Measurements from ENCODE around the gene SIRPG.
A peak's percentile ranks its signal among the peaks of the same experiment; 100 is the strongest.
"Not testable (repeated sequence)": the region's sequence is repeated elsewhere in the genome, so short reads cannot be mapped to it uniquely, and the experiment has no call there.

The SIRPG gene

DNA sequence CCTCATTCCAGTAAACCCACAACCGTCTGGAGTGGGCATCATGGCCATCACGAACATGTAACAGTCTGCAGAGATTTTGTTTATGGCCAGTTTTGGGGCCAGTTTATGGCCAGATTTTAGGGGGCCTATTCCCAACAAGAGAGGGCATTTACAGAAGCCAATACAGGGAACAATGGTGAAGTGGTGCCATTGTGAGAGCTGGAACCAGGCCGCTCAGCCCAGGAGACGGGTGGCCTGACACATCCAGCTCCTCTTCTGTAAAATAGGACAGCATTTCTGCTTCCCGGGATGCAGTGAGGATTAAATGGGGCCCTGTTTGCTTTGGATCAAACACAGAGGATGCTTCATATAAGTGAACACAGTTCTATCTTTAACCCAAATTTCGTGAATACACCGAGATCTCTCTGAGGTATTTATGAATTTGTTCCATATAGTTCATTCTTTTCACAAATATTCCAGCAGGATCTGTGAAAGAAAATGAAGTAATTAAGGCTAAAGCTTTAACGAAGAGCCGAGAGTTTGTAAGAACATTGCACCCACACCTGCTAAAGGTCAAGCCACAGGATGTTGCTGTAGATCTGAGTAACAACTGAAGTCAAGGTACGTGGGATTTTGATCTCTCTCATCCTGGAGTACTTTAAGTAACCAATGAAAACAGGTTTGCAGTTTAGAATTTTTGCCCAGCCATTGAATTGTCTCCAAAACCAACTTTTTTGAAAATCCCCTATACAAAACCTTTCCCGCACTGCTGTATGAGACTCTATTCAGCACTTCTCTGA lies 14.5 kb upstream of the SIRPG start:
- no peak for DNase-seq

DNA sequence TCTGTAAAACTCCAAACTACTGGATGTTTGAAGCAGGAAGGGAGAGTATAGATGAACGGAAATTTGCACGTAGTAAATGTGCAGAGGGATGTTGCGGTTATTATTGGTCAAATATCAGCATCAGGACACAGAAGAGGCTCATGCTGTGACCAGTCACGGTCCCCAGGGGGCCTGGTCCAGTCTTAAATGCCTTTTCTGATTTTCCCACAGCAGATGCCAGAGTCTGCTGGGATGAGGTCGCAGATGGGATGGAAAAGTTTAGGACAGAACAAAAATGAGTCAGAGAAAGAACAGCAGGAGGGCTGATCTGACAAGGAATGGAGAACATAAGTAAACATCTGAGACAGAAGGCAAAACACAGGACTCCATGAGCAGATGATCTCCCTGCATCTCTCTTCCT lies 11.7 kb upstream of the SIRPG start:
- DNase-seq = no peak

DNA sequence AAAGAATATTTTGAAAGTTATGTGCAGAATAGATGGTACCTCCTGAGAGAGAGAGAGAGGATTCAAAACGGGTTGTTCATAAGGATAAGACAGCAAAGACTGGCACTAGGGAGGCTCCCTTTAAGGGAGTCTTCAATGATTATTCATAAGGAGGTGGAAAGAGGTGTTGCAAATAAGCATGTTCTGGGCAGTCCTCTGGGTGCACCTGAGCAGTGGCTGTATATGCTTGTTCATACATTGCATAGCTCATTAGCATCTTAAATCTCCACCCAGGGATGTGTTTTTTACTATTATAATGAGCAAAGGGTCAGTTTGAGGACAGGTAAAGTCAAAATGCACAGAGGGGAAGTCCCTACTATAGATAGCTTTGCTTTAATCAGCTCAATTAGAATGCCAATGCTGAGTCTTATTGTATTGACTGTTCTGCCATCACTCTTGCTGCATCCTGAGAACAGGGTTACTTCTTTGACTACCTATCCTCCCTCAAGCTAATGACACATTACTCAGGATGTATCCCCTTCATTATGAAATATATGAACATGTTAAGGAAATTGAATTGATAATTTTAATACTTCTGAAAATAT lies 10.0 kb upstream of the SIRPG start:
- DNase-seq = no peak

DNA sequence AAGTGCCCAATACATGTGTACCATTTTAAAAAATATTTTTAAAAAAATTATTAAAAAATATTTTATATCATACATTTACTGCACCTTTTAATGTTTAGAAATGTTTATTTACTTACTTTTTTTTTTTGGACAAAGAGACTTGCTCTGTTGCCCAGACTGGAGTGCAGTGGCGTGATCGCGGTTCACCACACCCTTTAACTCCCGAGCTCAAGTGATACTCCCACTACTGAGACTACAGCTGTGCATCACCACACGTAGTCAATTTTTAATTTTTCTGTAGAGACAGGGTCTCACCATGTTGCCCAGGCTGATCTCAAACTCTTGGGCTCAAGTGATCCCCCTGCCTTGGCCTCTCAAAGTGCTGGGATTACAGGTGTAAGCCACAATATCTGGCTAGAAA lies 9.2 kb upstream of the SIRPG start:
- no peak for DNase-seq

DNA sequence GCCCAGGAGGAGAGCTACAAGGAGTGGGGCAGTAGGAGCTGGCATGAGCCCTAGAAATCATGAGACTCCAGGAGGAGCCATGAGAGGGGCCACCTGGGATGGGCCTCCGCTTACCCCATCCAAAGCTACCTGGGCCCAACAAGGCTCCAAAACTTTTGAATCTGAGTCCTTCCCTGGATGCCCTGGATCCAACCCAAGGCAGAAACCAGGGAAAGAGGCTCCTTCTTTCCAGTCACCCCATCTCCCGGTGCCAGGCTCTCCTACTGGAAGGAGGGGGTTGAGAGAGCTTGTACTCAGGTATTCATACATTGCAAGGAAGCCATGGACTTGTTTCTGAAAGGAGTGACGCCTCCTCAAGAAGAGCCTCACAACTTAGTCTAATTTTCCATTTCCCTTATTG lies 7.8 kb upstream of the SIRPG start:
- DNase-seq = no peak

DNA sequence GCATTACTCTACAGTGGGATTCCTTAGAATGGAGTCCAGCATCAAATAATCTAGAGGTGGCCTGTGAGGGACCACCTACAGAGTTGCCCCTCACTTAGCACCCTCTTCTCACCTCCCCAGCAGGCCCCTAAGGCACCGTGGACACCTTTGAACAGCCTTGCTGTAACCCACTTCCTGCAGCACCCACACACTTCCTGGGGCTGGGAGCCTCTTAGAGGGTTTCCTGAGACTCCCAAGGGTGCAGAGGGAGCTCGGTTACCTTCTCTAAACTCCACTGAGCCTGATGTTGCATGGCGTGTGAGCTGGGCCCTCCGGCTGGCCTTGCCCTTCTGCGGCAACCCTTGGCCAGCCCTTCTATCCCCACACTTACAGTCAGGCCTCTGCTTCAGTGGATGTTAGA lies 7.3 kb upstream of the SIRPG start:
- peak; percentile 63 for DNase-seq

DNA sequence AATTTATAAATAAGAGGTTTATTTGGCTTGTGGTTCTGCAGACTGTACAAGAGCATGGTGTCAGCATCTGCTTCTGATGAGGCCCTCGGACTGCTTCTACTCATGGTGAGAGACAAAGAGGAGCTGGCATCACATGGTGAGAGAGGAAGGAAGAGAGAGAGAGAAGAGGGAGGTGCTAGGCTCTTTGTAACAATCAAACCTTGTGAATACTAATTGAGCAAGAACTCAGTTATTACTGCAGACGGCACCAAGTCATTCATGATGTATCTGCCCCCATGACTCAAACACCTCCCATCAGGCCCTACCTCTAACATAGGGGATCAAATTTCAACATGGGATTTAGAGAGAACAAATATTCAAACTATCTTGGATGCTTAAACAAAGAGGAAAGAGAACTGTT lies 6.3 kb upstream of the SIRPG start:
- DNase-seq = peak; percentile 38

DNA sequence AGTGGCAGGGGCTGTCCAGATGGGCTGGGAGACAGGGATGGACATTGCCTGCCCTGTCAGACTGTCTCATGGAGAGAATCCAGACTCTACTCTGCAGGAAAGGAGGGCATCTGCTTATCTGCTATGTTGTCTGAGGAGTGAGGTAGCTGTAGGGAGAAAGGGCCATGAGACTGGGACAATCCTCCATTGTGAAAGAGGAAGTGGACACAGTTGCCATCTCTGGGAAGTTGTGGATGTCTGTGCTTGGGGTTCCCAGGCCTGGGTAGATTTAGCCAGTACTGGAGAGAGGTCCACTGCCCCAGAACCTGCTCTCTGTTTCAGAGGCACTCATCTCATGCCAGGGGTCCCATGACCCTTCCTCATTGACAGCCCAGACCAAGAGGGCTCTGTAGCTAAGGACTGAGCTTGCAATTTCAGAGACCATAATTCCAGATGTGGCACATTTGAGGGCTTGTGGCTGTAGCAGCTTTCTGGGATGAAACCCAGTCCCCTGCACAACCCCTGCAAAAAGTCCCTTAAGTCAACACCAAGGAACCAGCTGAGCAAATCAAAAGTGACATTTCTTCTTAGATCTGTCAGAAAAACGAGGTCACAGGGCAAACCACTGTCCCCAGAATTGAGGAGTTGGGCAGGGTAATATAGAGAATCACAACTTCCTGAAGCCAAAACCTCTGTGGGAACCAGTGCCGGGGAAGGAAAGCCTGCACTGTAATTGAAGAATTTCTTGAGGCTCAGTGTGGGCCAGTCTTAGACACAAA lies 4.1 kb upstream of the SIRPG start:
- peak; percentile 34 for DNase-seq

DNA sequence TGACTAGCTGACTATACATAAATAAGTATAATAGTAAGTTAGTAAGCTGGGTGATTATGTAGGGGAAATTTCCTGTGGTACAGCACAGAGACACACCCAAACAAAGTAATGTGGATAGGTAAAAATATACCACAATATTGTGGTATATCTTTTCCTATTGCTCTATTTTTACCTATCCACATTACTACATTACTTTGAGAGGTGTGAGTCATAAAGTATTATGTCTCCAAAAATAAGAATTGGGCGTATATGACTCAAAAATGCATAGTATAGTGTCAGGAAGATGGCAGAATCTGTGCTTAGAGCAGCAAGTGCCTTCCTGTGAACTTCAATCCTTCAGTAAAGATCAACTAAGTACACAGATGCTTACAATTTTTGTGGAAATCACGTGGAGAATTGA lies 2.7 kb upstream of the SIRPG start:
- DNase-seq = peak; percentile 60

DNA sequence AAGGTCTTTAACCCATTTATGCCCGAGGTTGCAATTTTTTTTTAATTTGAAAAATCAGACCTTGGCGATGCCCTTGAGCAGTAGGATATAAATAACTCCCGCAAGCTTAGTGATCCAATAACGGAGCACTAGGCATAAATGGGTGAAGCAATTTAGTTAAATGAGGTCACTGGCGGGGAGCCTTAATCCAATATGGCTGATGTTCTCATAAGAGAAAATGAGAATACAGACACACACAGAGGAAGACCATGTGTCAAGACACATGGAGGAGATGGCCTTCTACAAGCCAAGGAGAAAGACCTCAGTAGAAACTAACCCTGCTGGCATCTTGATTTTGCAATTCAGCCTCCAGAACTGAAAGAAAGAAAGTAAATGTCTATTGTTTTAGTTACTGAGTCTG lies 735 bp downstream of the SIRPG start:
- DNase-seq = no peak

DNA sequence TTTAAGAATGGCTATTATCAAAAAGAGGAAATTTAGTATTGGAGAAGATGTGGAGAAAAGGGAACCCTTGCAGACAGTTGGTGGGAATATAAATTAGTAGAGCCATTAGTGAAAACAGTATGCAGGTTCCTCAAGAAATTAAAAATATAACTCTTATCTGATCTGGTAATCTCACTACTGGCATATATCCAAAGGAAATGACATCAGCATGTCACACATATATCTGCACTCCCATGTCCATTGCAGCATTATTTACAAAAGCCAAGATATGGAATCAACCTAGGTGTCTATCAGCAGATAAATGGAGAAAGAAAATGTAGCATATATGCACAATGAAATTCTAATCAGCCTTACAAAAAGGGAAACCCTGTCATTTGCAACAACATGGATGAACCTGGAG lies 2.6 kb downstream of the SIRPG start:
- DNase-seq = peak; percentile 59

DNA sequence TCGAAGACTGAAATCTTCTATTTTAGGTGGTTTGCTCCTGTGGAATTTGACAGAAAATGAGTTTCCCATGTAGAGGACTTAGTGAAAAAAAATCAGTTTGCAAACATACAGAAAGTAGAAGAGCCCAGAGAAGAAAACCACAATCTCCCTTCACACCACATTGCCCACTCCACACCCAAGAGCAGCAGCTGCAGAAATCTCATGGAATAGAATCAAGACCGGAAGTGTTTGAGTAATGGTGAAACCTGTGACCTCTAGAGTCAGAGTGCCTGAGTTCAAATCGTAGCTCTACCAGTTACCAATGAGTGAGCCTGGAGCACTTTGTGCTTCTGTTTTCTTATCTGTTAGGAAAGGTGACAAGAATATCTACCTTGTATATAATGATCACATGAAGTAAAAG lies 4.6 kb downstream of the SIRPG start:
- DNase-seq = no peak

DNA sequence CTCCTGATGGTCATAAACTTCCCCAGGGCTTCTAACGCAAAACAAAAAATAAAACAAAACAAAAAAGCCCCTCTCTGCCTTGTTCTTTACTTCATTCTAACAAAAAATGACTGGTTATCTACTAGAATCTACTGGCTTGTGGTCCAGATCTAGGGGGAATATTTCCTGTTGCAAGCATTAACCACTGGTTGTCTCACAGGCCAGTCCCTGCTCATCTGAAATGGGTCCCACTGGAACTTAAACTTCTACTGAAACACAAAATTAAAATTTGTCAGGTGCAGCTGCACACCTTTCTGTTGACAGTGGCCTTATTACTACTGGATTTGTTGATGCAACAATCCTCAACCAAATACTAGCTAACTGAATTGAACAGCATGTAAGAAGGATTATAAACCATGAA lies 5.5 kb downstream of the SIRPG start:
- DNase-seq = no peak

DNA sequence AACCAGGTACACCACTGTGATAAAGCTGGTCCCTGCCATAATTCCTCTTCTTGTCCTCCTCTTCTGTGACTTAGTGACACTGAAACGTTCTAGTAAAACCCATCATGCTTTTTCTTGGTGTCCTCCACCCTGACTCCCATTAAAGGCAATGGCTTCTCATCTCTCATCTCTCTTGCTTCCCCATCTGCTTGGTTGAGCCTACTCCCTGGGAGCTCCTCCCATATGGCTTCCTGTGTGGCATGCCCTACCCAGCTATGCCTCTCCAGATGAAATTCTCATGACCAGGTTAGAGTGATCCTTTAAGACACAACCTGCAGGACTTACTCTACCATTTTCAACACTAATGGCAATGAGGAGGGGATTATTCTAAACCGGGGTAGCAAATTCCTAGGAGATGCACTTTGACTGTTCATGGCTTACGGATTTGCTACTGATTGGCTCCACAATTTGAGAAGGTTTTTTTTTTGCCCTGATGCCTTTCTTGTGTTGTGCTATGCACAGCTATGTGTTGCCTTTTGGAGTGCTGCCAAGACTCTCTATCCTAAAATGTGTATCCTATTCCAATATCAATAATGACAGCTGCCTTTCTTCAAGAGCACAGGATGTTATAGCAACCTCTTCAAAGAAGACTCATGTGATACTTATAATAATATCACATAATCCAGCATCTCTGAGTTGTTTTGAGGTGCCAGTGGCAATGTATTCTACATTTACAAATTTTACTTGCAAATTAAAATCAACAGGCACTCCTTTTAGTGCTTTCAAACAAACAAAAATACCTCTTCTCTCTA lies 6.1 kb downstream of the SIRPG start:
- DNase-seq = no peak

DNA sequence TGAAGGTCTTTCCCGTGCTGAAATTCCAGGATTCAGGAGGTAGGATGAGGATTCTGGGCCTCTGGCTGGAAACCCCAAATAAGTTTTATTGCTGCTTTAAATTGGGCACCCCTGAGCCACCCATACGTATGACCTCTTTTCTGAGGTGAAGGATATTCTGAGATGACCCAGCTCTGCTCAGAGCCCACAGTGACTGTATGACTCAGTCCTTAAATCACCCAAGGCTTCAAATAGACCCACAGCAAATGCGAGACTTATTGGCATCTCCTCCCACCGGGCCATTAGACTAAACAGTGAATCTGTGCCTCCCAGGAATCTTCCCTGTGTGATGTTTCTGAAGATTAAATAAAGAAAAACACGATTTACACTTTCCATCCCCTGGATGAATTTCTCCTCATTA lies 9.5 kb downstream of the SIRPG start:
- no peak for DNase-seq

DNA sequence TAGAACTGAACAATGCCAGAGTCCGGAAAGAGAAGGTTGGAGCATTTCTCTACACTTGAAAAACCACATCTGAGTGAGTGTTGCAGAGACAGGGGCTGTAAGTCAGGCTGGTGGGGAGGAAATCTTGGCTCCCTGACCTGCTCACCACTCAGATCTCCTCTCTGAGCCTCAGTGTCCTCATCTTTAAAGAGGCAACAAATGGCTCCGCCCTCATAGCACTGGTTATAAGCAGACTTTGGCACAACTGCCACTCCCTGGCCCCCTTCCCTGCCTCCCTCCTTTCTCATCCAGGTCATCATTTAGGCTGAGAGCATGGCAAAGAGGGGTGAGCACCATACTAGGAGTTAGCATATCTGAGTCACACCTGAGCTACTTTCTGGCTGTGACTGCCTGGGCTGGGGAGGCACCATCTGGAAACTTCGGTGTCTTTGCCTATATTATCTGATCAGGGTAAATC lies 10.6 kb downstream of the SIRPG start:
- DNase-seq = no peak

DNA sequence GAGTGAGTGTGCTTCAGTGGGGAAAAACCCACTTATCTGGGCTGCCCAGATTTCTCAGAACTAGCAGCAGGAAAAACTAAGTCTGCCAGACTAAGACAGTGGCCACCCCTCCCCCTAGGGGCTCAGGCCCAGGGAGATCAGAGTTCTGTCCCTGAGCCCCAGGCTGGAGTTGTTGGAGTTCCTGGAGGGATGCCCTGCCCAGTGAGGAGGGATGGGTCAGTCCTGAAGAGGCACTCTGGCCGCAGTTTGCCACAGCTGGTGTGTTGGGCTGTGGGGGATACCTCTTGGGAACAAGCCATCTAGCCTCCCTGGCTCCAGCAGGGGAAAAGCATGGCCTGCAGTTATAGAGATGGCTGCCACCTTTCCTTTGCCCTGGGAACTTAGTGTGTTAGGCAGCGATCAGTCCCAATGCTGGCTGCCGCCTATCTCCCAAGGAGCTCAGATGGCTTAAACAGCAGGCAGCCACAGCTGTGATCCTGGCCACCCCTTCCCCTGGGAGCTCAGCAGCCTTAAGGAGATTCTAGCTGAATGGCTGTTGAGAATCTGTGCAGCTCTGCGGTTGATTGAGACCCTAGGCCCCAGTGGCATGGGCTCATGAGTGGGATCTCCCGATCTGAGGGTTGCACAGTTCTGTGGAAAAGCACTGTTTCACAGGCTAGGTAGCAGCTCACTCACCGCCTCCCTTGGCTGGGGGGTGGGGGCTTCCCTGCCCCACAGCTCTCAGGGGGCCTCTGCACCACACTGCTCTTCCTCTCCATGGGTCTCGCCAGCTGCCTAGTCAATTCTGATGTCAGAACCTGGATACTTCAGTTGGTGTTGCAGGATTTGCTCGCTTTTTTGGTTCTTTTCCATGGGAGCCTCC lies 13.2 kb downstream of the SIRPG start:
- DNase-seq = no peak

DNA sequence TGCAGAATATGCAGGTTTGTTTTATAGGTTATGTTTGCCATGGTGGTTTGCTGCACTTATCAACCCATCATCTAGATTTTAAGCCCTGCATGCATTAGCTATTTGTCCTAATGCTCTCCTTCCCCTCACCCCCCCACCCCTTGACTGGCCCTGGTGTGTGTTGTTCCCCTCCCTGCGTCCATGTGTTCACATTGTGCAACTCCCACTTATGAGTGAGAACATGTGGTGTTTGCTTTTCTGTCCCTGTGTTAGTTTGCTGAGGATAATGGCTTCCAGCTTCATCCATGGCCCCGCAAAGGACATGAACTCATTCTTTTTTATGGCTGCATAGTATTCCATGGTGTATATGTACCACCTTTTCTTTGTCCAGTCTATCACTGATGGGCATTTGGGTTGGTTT lies 18.9 kb downstream of the SIRPG start:
- not testable (repeated sequence) for DNase-seq

DNA sequence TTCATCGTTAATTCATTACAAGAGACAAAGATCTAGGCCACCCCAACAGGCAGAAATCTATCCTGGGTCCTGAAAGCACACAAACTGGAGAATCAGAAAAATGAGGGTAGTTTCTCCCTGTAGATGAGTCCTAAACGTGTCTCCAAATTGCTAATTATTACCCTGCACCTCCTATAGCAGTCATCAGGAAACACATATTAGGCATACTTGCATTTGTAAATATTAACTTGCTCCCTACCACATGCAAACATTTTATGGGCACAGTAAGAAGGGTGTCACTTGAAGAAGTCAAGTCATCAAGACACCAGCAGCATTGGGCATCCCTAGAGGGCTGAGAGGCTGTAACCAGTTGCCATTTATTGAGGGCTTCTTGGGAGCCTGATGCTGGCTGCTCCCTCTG lies 19.8 kb downstream of the SIRPG start:
- DNase-seq = no peak

DNA sequence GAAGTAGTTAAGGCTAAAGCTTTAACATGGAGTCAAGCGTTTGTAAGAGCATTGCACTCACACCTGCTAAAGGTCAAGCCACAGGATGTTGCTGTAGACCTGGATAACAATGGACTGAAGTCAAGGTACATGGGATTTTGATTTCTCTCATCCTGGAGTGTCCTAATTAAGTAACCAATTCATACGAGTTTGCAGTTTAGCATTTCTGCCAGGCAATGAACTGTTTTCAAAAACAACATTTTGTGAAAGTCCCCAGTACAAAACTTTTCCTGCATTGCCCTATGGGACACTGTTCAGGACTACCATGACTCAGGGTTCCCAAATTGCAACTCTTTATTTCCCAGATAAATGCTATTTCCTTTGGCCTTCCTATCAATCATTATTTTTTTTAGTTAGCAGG lies 20.4 kb downstream of the SIRPG start:
- no peak for DNase-seq

DNA sequence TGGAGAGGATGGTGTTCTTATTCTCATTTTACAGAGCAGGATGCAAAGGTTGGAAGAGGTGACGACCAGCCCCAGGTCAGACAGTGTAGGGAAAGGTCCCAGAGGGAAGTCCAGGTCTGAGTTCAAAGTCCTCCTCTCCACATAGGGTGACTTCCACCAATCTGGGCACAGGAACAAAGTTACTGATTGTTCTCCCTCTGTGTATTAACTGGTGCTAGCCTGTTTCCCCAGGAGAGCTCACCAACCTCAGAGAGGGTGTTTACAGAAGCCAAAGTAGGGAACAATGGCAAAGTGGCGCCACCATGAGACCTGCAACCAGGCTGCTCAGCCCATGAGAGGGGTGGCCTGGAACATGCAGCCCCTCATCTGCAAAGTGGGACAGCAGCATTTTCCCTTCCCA lies 21.0 kb downstream of the SIRPG start:
- DNase-seq = no peak

DNA sequence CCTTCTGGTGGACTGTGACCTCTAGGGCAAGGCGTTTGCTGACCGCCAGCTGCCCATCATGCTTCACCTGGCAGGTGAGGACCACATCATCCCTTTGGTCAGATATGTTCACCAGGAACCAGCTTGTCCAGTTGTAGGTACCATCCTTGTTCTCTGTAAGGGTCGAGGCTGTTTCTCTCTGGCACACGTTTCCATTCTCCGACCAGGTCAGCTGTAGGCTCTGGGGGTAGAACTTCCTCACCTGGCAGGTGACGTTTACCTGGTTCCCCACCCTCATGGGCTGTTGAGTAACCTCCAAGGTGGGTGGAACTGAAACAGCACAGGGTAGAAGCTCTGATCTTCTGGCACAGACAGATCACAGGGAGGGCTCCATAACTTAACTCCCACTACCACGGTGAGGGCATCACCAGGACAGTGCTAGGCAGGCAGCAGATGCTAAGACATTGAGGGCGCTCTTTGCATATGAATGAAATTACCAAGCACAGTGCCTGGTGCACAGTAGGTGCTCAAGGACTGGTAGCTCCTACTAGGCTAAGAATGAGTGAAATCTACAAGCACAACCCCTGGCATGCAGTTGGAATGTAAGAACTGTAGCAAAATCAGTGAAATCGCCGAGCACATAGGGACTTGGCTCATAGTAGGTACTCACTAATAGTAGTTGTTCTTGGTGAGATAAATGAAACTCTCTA lies 22.1 kb downstream of the SIRPG start:
- DNase-seq = no peak
